ENCODE measurements around the gene IL31RA.

The IL31RA gene

DNA sequence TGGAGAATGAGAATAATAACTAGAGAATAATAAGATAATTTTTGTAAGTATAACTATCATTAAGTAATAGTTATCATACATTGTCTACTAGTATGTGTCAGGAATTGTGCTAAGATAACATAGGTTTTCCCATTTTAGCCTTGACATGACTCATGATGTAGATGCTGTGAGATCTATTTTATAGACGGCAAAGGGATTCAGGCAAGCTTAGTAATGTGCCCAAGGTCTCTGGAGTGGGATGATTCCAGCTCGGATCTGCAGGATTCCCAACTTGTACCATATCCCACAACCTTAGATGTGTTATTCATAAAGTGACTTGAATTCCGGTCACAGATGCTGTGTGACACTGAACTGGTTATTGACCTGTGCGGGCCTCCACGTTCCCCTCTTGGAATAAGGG is 51.5 kb downstream of the IL31RA start:
- no peak overlapping the region for H3K4me3 ChIP-seq (ENCODE audit: low read length)
- no peak for TF ChIP-seq ZNF274 (IDR thresholded peaks at IDR 0.05; ENCODE audit: low read depth, low read length)

DNA sequence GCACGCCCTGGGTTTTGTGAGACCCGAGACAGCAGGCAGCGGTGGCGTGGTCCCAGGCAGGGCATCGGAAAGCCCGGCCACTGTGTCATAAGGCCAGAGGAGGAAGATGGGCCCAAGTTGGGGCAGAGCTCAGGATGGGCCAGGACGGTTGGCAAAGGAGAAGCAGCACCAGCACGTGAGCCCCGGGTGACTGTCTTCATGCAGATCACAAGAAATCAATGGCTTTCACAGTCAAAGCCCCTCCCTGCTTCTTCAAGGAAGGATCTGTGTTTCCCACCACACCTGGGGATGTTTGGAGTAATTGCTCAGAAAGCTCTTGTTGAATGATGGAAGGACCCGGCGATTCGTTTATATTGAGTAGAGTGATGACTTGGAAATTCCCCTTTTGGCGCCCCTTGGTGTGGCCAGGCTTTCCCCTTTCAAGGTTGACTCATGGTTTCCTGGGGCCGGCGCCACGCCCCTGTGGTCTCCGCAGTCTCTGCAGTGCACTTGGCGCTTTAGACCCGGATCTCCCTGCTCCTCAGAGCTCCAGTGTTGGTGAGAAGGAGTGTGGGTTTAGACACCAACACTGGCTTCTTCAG is 52.1 kb downstream of the IL31RA start:
- no peak for TF ChIP-seq ZNF274 (IDR thresholded peaks at IDR 0.05; ENCODE audit: low read depth, low read length)
- H3K4me3 ChIP-seq (ENCODE audit: low read length): no peak overlapping the region; the same call in 1 of the 2 replicates

DNA sequence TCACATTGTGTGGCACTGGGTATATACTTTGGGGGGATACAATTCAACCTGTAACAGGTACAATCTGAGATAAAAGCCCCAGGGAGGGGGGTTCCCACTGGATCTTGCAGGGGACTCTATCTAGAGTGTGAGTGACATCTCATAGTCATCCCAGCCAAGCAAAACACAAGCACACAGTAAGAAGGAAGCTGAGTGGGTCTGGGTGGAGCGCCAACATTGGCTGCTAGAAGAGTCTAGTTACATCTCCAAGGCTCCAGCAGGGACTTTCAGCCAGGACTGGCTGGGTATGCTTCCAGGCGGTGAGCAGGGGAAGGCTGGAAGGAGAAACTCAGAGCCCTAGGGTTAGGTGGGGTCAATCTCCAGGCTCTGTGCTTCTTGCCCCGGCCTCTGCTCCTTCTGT is 53.0 kb downstream of the IL31RA start:
- TF ChIP-seq ZNF274 (IDR thresholded peaks at IDR 0.05; ENCODE audit: low read depth, low read length): no peak
- no peak overlapping the region for H3K4me3 ChIP-seq (ENCODE audit: low read length)

DNA sequence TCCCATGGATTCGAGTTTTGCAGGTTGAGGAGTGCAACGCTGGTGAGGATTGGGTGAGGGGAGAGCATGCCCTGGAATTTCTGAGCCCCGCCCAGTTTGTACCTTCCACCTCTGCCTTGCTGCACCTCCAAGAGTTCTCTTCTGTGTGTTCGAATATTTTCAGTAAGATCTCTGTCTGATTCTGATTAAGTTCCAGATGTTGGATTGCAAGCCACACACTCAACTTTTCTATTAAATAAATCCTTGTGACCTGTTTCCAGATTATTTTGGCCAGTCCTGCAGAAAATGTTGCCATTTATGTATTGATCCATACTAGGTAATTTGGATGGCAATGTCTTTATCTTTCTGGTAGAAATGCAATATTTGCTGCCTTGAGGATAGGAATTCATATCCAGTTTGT is 54.1 kb downstream of the IL31RA start:
- TF ChIP-seq ZNF274 (IDR thresholded peaks at IDR 0.05; ENCODE audit: low read depth, low read length): no peak
- H3K4me3 ChIP-seq (ENCODE audit: low read length): no peak overlapping the region

DNA sequence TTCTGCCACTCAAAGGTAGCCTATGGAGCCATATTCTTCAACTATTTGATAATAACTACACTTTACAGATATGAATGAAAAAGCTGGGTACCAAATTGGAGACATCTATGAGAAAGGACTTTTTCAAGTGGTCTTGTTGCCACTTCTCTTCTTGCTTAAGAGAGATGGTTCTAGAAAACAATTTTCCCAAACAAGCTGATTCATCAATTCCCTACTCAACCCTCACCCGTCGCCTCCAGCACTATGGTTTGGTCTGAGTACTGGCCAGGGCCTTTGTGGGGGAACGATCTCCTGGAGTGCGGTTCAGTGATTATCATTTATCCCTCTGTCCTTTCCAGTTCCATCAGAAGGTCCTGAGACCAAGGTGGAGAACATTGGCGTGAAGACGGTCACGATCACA is 56.8 kb downstream of the IL31RA start:
- no peak for TF ChIP-seq ZNF274 (IDR thresholded peaks at IDR 0.05; ENCODE audit: low read depth, low read length)
- H3K4me3 ChIP-seq (ENCODE audit: low read length): no peak overlapping the region

DNA sequence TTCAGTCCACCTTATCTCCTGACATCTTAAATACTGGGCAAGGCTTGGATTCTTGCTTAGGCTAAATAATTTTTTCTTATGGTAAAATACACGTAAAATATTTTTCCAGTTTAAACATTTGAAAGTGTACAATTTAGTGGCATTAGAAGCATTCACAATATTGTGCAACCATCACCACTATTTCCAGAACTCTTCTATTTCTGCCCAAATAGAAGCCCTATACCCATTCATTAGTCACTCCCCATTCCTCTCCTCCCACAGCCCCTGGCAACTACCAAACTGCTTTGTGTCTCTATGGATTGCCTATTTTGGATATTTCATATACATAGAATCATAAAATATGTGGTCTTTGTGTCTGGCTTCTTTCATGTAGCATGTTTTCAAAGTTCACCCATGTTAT is 57.6 kb downstream of the IL31RA start:
- no peak for TF ChIP-seq ZNF274 (IDR thresholded peaks at IDR 0.05; ENCODE audit: low read depth, low read length)
- H3K4me3 ChIP-seq (ENCODE audit: low read length): no peak overlapping the region

DNA sequence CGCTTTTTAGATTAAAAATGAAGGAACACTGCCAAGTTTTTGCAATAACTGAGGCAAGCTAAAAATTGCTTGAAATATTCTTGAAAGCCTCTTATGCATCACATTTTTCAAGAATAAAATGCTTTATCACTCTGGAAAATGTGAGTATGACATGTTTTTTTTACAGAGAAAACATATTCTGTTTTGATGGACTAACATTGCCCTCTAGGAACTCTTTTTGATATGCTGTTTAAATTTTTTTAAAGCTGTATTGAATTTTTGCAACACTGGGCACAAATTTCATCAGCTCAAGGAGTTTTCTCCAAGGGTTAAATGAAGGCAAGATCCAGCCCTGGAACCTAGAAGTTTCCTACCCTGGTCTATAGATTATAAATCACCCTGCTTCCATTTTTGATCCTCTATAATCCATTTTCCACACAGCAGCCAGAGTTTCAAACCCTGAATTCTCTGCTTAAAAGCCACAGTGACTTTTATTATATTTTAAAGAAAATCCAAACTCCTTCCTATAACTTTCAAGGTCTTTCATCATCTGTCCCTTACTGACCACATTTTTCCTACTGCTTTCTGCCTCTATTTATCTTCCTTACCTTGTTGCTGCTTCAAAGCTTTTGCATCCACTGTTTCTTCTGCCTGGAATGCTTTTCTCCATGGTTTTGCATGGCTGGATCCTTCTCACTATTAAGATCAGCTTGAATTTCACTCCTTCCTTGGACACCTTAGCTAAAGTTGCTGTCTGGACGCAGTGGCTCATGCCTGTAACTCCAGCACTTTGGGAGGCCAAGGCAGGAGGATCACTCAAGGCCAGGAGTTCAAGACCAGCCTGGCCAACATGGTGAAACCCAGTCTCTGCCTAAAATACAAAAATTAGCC is 60.9 kb downstream of the IL31RA start:
- H3K4me3 ChIP-seq (ENCODE audit: low read length): no peak overlapping the region
- no peak for TF ChIP-seq ZNF274 (IDR thresholded peaks at IDR 0.05; ENCODE audit: low read depth, low read length)

DNA sequence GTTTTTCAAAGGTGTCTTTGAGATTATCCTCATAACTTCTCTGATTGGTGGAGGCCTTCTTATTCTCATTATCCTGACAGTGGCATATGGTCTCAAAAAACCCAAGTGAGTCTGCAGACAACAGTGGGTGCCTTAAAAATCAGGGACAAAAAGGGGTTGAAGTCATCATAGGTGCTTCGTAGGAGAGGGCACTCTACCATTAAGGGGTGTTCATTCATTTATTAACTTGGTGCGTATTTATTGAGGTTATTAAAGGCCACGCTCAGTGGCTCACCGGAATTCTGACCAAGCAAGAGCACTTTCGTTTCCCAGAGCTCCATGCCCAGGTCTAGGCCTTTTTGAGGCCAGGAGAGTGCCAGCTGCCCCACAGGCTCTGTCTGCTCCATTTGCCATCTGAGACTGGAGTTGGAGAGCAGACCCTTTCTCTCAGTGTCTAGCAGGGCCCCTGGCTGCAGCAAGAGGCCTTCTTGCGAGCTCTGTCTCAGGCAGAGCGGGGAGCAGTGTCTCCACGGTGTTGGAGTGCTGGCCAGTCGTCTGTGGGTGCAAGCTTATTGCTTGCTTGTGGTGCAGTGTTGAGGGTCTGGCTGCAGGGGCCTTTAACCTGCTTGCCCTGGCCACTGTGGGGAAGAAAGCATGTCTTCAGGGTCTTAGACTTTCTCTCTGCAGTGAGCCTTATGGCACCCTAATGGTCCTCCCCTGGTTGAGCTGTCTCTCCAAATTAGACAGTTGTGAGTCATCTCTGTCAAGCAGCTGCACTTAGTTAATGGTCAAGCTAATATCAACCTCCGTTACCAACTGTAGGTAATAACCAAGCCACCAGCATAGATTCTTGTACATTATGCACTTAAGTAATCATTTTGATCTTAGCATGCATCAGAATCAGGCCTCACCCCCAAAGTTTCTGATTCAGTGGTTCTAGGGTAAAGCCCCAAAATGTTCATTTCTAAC is 62.6 kb downstream of the IL31RA start:
- no peak for TF ChIP-seq ZNF274 (IDR thresholded peaks at IDR 0.05; ENCODE audit: low read depth, low read length)
- no peak overlapping the region; the same call in 1 of the 2 replicates for H3K4me3 ChIP-seq (ENCODE audit: low read length)

DNA sequence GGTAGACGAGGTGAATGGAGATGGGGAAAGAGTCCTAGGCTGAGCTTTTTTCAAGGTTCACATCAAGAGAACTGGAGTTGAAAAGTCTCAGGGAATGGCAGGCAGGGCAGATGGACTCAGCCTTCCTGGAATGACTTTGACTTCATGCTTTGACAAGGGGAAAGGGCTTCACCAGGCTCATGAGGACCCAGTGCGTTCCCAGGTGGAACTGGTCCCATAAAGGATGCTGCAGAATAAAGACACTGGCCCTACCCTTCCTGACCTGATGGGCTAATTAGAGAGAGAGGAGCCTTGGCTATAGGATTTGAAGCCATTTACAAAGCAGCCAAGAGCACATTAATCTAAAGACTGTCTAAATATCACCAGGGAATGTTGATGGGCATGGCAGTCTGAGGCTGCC is 63.8 kb downstream of the IL31RA start:
- TF ChIP-seq ZNF274 (IDR thresholded peaks at IDR 0.05; ENCODE audit: low read depth, low read length): no peak
- no peak overlapping the region for H3K4me3 ChIP-seq (ENCODE audit: low read length)

DNA sequence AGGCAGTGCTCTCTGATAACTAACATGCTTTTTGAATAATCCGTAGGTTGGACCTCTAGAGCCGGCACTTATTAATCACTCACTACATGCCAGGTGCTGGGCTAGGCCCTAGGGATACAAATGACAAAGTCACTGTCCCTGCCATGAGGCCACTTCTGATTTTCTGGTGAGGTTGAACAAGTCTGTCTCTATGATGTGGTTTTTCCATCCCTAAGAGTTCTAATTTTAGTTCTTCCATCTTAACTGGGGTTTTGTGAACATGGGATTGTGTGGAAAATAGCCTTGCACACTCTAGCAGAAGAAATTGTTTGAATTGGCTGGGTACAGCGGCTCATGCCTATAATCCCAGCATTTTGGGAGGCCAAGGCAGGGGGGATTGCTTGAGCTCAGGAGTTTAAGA is 64.6 kb downstream of the IL31RA start:
- H3K4me3 ChIP-seq (ENCODE audit: low read length): no peak overlapping the region
- no peak for TF ChIP-seq ZNF274 (IDR thresholded peaks at IDR 0.05; ENCODE audit: low read depth, low read length)

DNA sequence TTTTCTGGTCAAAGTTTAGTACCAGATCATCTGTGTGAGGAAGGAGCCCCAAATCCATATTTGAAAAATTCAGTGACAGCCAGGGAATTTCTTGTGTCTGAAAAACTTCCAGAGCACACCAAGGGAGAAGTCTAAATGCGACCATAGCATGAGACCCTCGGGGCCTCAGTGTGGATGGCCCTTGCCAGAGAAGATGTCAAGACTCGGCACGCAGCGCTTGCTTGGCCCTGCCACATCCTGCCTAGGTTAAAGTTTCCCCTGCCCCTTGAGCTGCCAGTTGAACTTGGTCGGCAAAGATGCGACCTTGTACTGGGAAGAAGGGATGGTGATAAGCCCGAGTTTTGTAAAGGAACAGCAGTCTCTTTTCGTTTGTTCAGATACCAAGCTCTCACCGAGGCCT is 65.8 kb downstream of the IL31RA start:
- no peak overlapping the region for H3K4me3 ChIP-seq (ENCODE audit: low read length)
- TF ChIP-seq ZNF274 (IDR thresholded peaks at IDR 0.05; ENCODE audit: low read depth, low read length): no peak

DNA sequence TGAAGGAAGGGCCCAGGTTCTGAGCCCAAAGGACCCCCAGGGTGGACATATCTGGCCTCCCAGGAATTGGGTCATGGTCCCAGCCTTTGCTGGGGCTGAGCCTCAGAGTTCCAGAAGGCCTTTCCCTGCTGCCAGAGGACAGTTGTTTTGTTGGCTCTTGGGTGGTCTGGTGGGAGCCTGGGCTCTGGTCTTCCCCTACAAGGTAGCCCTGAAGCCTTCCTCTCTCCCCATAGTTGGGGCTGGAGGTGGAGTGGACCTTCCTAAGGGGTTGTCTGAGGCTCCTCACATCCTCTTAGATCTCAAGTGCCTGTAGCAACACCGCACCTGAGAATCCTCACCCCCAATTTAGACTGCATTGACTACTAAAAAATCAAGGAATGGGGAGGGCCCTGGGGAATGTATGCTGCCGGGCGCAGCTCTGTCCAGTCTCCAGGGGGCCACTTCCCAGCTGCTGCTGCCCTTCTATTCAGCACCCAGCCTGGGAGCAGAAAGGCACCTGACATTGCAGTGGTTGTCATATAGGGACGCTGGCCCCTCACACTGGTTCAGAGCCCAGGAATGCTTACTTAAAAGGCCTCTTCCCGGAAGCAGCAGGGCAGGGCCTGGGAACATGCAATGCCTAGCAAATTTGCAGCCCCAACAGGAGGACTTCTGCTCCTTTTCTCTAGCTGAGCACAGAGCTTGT is 66.4 kb downstream of the IL31RA start:
- TF ChIP-seq ZNF274 (IDR thresholded peaks at IDR 0.05; ENCODE audit: low read depth, low read length): no peak
- H3K4me3 ChIP-seq (ENCODE audit: low read length): no peak overlapping the region

DNA sequence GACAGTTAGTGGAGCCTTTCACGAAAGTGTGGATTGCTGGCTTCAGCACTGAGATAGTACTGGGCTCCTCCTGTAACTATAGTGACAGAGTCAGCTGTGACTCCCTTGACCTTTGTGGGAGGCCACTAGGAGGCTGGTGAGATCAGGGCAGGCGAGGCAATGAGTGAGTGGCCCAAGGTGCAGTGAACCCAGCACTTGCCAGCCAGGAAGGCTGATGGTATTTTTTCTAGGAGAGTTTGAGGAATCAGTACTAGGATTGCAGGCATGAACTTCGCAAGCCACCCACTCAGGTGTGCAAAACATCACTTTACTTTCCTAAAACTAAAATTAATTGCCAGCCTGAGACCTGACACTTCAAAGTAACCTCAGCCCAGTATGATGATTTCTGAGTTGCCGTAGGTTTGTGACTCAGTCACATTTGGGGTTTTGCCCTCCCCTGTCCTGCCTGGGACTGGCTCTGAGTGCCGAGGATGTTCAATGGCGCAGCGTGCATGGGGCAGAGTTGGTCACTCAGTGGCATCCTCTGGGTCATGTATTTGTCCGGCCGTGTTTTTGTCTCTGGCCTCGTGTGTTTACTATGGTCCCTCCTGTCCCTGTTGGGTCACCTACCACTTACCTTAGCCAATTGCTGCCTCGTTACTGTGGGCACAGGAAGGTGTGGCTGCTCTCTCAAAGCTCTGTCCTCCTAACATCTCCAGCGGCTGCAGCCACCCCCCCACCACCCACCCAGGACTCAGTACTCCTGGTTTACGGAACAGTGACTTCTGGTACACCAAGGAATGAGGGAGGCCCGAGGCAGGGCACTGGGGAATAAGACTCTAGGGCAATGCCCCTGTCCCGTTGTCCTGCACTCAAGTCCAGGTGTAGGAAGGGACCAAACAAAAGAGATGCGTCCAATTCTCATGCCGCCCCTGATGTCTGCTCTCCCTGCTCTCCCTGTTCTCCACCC is 67.2 kb downstream of the IL31RA start:
- no peak overlapping the region for H3K4me3 ChIP-seq (ENCODE audit: low read length)
- TF ChIP-seq ZNF274 (IDR thresholded peaks at IDR 0.05; ENCODE audit: low read depth, low read length): no peak

All from GM08714 (cell line).